C4-2B (cell line): ENCODE data around the gene CTSF.
A peak's percentile ranks its signal among the peaks of the same experiment; 100 is the strongest.

ENCODE experiments used
- H3K27ac ChIP-seq: fragments of 450-650 bp; 2 replicates; pipeline ENCODE4 v1.5.1; 2017
- ZFX ChIP-seq: fragments of 450-650 bp; IDR thresholded peaks from 2 replicates; pipeline ENCODE4 v1.6.1; 2017
- TF ChIP-seq, protein P1 (sequence below): fragments of 450-650 bp; conservative IDR thresholded peaks from 2 replicates; pipeline ENCODE4 v1.5.1; 2017; ENCODE audit warnings: mild to moderate bottlenecking

The CTSF gene

DNA sequence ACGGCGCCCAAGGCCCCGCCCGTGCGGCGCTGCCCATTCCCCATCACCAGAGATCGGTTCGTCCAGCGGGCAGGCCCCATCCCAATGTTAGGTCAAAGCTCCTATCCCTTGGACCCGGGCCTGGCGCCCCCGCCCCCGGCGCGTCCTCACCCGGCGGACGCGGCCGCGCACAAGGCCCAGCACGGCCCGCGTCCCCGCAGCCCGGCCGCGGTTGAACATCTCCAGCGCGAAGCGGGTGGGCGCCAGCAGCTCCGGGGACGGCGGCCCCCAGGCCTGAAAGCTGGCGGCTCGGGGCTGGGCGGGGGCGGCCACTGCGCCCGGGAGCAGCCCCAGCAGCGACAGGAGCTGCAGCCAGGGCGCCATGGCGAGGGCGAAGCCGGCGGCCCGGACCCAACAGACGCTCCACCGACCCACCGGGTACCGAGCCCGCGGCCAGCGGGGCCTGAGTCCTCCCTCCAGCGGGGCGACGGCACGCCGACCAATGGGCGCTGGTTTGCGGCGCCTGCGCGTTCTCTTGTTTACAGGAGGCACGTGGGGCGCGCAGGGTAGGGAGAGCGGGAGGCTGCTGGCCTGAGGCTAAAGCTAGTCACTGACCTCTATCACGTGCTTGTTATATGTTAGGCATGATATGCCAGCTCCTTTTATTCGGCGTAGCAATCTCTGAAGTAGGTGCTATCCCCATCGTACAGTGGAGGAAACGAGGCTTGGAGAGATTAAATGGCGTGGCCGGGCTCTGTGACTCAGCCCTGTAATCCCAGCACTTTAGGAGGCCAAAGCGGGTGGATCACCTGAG is at the start of gene CTSF:
Gene CTSF (minus strand): TSS at position 483 of the 793 bp plus-strand sequence. CDS start 120 bp downstream, at position 363.
- TF ChIP-seq, protein P1, sequence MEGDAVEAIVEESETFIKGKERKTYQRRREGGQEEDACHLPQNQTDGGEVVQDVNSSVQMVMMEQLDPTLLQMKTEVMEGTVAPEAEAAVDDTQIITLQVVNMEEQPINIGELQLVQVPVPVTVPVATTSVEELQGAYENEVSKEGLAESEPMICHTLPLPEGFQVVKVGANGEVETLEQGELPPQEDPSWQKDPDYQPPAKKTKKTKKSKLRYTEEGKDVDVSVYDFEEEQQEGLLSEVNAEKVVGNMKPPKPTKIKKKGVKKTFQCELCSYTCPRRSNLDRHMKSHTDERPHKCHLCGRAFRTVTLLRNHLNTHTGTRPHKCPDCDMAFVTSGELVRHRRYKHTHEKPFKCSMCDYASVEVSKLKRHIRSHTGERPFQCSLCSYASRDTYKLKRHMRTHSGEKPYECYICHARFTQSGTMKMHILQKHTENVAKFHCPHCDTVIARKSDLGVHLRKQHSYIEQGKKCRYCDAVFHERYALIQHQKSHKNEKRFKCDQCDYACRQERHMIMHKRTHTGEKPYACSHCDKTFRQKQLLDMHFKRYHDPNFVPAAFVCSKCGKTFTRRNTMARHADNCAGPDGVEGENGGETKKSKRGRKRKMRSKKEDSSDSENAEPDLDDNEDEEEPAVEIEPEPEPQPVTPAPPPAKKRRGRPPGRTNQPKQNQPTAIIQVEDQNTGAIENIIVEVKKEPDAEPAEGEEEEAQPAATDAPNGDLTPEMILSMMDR, result no peak
- TF ChIP-seq ZFX, result peak; percentile 90; the same call in 1 of the 2 replicates
- peak within 1 kb of the TSS; percentile 76 for H3K27ac ChIP-seq

DNA sequence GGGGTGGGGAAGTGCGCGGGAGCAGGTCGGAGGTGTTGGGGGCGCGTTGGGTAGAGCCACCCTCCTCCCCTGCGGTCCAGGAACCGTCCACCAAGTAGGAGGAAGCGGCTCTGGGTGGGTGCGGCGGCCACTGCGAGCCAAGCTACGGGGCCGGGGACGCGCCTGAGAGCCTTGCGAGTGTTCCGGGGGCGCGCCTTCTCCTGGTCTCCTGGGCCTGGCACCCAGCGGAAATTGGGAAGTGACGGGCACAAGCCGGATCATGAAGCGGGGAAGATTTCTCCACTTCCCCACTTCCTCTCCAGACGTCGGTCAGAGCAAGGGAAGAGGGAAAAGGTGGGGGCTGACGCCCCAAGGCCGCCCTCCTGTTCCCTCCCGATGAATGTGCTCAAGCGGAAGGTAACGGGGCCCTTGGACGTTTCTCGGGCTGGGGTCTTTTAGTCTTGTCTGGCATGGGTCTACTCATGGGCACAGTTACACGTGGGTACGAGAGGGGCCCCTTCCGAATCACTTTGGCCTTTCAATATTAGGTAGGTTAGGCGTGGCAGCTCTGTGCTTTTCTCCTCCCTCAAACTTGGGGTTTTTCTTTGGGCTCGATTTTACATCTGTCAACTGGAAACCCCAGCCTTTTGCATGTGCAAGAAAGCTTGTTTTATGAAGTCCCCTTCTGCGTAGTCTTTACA is 48.9 kb upstream of the CTSF start:
- peak overlapping the region; percentile 94 for H3K27ac ChIP-seq
- no peak for TF ChIP-seq ZFX
- TF ChIP-seq, protein P1, result no peak

DNA sequence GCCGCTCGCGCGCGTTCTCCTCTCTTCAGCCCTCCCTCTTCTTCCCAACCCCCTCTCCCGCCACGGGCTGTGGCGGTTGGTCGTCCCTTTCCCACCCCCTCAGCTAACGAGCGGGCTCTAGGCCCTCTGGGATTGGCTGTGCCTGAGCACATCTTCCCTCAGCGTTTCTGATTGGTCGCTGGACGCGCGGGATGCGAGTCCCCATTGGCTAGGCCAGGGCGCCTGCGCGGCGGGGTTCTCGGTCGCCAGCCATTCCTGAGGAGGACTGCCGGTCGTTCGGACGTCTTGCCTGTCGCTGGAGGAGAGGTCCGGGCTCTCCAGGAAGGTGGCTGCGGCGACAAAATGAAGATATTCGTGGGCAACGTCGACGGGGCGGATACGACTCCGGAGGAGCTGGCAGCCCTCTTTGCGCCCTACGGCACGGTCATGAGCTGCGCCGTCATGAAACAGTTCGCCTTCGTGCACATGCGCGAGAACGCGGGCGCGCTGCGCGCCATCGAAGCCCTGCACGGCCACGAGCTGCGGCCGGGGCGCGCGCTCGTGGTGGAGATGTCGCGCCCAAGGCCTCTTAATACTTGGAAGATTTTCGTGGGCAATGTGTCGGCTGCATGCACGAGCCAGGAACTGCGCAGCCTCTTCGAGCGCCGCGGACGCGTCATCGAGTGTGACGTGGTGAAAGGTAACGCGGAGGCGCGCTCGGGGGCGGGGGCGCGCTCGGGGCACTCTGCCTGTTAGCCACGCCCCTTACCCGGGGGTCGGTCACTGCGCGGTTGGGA is 48.2 kb upstream of the CTSF start, which contains the start of gene RBM14:
Gene RBM14 (plus strand): TSS at position 252 of the 776 bp plus-strand sequence. CDS start 91 bp downstream, at position 343.
- TF ChIP-seq ZFX, result peak; percentile 84
- TF ChIP-seq, protein P1, result no peak

DNA sequence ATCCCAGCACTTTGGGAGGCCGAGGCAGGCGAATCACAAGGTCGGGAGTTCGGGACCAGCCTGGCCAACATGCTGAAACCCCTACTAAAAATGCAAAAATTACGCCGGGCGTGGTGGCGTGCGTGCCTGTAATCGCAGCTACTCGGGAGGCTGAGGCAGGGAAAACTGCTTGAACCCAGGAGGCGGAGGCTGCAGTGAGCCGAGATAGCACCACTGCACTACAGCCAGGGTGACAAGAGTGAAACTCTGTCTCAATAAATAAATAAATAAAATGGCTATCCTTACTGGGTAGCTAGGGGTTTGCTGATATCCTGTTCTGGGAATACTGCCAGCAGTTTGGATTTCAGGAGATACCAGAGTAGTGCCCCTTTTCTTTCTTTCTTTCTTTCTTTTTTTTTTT is 45.7 kb upstream of the CTSF start:
- no peak overlapping the region for H3K27ac ChIP-seq
- TF ChIP-seq, protein P1, result no peak
- TF ChIP-seq ZFX, result no peak

More for the DNA sequence above, 48.2 kb upstream of the CTSF start, which contains the start of gene RBM14:
- H3K27ac ChIP-seq, result peak within 1 kb of the TSS; percentile 94

DNA sequence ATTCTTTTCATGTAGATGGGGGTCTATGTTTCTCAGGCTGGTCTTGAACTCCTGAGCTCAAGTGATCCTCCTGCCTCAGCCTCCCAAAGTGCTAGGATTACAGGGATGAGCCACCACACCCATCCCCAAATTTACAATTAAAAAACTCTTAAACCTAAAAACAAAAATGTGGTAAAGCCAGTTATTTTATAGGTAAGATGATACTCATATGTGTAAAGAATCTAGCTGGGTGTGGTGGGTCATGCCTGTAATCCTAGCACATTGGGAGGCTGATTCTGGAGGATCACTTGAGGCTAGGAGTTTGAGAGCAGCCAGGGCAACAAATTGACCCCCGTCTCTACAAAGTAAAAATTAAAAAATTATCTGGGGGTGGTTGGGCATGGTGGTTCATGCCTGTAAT is 44.1 kb upstream of the CTSF start:
- no peak overlapping the region for H3K27ac ChIP-seq
- TF ChIP-seq ZFX, result no peak
- TF ChIP-seq, protein P1, result no peak

DNA sequence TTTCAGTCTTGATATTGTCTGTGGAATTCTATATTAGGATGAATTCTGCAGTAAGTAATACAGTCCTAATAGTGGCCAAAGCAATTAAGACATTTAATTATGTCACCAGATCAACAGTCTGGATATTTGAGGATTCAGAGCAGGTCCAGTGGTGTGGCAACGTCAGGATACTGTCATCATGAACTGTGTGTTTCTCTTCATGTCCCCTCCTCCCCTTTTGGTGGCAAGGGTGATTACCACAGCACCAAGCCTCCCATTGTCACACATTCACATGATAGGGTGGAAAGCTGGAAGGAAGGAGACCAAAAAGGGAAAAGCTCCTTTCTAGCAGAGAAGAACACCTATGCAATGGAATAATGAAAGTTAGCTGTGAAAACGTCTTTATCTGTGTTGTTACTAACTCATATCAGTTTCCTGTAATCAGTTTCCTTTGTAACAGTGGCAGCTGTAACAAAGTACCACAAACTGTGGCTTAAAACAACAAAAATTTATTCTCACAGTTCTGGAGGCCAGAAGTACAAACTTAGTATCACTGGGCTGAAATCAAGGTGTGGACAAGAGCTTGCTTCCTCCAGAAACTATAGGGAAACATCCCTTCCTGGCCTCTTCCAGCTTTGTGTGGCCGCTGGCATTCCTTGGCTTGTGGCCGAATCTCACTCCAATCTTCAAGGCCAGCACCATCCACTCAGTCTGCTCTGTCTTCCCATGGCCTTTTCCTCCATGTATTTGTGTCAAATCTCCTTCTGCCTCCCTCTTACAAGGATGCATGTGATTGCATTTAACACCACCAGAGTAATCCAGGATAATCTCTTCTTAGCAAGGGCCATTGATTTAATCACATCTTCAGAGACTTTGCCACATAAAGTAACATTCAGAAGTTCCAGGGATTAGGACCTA is 41.6 kb upstream of the CTSF start:
- TF ChIP-seq ZFX, result no peak
- TF ChIP-seq, protein P1, result no peak
- H3K27ac ChIP-seq, result no peak overlapping the region
